HG02981 (cell line): ENCODE data around the gene MYADML2.
A peak's percentile ranks its signal among the peaks of the same experiment; 100 is the strongest.

Source experiments
- ATAC-seq: cut with Tn5 transposase; IDR thresholded peaks from one replicate; pipeline ENCODE4 v1.9.1; 2021; ENCODE audit warnings: mild to moderate bottlenecking, moderate library complexity; ENCODE audit not compliant: unreplicated experiment

MYADML2 gene

DNA sequence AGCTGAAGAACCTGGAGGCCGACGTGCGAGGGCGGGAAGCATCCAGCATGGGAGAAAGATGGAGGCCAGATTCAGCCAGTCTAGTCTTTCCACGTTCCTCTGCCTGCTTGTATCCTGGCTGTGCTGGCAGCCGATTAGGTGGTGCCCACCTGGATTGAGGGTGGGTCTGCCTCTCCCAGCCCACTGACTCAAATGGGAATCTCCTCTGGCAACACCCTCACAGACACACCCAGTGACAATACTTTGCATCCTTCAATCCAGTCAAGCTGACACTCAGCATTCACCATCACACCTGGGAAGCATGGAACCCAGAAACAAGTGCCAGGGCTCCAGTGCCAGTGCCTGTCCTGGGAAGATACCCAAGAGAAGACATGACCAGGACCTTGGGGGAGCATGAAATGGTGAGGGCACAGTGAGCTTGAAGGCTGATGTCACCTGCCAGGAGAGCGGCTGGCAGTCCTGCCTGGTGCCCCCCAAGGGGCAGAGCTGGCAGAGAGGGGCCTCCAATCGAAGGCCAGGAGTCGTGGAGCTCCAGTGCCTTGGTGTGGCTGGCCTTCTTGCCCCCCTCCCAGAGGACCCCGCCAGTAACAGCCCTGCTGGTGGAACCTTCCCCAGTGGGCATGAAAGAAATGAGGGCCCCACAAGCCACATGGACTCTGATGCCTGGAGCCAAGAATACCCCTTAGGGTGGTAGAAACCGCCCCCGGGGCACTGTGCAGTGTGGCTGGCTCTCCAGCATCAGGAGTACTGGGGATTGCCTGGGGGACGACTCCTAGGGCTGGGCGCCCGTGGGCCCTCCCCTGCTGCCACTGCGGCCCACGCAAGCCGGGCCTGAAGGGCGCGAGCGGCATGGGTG, 45.6 kb downstream of the MYADML2 start:
- ATAC-seq, result no peak

GRCh38 chr17:81900181-81900820, 46.7 kb downstream of the MYADML2 start:
- ATAC-seq, result no peak

GRCh38 chr17:81899514-81900166, 47.4 kb downstream of the MYADML2 start:
- ATAC-seq, result no peak

GRCh38 chr17:81898885-81899284, 48.1 kb downstream of the MYADML2 start:
- no peak for ATAC-seq

- ATAC-seq, result no peak
Measured at GRCh38 chr17:81898029-81898866, 48.8 kb downstream of the MYADML2 start.

GRCh38 chr17:81895400-81895799, 51.6 kb downstream of the MYADML2 start:
- ATAC-seq, result no peak

DNA sequence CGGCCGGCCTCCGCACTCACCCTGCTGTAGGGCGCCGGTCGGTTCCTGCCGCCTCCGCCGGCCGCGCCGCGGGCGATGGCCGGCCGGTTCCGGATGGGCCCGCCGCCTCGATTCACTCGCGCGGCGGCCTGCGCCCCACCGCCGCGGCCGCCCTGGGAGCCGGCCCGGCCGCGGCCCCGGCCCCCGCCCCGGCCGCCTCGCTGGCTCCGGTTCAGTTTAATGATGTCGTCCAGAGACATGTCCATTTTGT, 55.8 kb downstream of the MYADML2 start:
- peak; percentile 19 for ATAC-seq

- ATAC-seq, result no peak
Measured at GRCh38 chr17:81890447-81891302, 56.4 kb downstream of the MYADML2 start.
